Measurements from ENCODE around the gene MYH9. TPM values are rescaled to one million over a fixed set of nuclear protein-coding genes. Genes with fewer than 3 reads are reported as not detected.

MYH9 gene
- total and polyA plus RNA-seq, 2 experiments from 2014 or later, result 58.4 to 233 TPM

DNA sequence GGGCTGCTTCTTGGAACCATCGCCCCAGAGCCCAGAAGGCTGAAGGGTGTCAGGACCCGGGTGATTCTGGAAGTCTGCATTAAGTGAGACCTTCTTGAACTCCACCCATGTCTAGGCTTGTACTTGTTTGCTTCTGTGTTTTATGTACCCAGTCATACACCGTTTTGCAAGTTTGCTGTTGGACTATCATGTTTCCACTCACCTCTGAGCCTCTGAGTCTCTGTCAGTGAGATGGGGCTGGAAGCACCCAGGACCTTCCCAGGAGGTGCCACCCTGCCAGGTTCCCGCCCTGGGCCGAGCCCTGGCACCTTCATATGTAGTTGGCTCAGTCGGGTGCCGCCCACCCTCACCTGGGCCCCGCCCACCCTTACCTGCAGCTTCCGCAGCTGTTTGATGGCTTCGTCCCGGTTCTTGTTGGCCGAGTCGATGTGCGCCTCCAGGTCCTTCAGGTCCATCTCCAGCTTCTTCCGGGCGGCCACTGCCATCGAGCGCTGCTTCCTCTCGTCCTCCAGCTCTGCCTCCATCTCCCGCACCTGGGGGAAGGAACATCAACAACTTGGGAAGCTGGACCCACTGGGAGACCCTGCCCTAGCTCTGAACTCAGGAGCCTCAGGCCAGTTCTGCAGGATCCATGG is 99.8 kb downstream of the MYH9 start (continued):
- TF ChIP-seq ZNF462 (CRISPR knock-in tag; IDR thresholded peaks at IDR 0.05) (no peak), STAT1 (IDR thresholded peaks at IDR 0.05; ENCODE audit: unreplicated experiment) (no peak), ZNF114 (CRISPR knock-in tag; IDR thresholded peaks at IDR 0.05) (no peak), ZNF331 (CRISPR knock-in tag; IDR thresholded peaks at IDR 0.05; ENCODE audit: low read depth) (no peak)

- Histone ChIP-seq H3K36me3 (ENCODE audit: insufficient read depth) (peaks cover 62% of the 10 kb centered on the region), H3F3A (replicated peaks; ENCODE audit: low read depth) (peaks cover 11% of the 10 kb centered on the region; the same call in 1 of the 2 replicates), H3K79me2 (replicated peaks; ENCODE audit: insufficient read depth) (no peaks in the 10 kb centered on the region), H4K20me1 (replicated peaks; ENCODE audit: insufficient read depth) (no peaks in the 10 kb centered on the region; the same call in none of the 2 replicates), H3K27ac (ENCODE audit: low read depth) (no peak overlapping the region), H3K27me3 (ENCODE audit: insufficient read depth) (no peaks in the 10 kb centered on the region), H2AFZ (no peak overlapping the region), H3K4me1 (ENCODE audit: insufficient read depth) (no peaks in the 10 kb centered on the region), H3K4me3 (no peak overlapping the region), H3K9me2 (ENCODE audit: insufficient read depth) (0 out of 2 replicates have a peak, but pooled peaks cover 4% of the 10 kb centered on the region), H3K4me2 (no peak overlapping the region)
- no peak overlapping the region; the same call in 1 of the 2 replicates for H3K27ac Mint-ChIP-seq
- H3K4me1 Mint-ChIP-seq, result peaks cover 7% of the 10 kb centered on the region
- no peak overlapping the region for H3K4me3 Mint-ChIP-seq
- H3K27me3 Mint-ChIP-seq (ENCODE audit: insufficient read depth, low read depth, poor library complexity), result peaks cover 12% of the 10 kb centered on the region
- ATAC-seq (peak; percentile 96), DNase-seq (ENCODE audit: low spot score) (peak; percentile 90)
- H3K36me3 Mint-ChIP-seq (ENCODE audit: low read depth), result peaks cover 93% of the 10 kb centered on the region
- peaks cover 16% of the 10 kb centered on the region for H3K9me3 Mint-ChIP-seq
- TF ChIP-seq POLR2AphosphoS5 (IDR thresholded peaks at IDR 0.05; ENCODE audit: low read depth), result no peak
- TF ChIP-seq, protein P1, sequence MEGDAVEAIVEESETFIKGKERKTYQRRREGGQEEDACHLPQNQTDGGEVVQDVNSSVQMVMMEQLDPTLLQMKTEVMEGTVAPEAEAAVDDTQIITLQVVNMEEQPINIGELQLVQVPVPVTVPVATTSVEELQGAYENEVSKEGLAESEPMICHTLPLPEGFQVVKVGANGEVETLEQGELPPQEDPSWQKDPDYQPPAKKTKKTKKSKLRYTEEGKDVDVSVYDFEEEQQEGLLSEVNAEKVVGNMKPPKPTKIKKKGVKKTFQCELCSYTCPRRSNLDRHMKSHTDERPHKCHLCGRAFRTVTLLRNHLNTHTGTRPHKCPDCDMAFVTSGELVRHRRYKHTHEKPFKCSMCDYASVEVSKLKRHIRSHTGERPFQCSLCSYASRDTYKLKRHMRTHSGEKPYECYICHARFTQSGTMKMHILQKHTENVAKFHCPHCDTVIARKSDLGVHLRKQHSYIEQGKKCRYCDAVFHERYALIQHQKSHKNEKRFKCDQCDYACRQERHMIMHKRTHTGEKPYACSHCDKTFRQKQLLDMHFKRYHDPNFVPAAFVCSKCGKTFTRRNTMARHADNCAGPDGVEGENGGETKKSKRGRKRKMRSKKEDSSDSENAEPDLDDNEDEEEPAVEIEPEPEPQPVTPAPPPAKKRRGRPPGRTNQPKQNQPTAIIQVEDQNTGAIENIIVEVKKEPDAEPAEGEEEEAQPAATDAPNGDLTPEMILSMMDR (conservative IDR thresholded peaks at IDR 0.05; ENCODE audit: low read depth in 2 of 2), result peak; percentile 88 to 92
- no peak for TF ChIP-seq ETS1 (IDR thresholded peaks at IDR 0.05)
- TF ChIP-seq EZH2 (IDR thresholded peaks at IDR 0.05; ENCODE audit: low read depth, unreplicated experiment), result no peak
These were observed 101.4 kb downstream of the MYH9 start for GRCh38 chr22:36286096-36286957.
